Panc1 (cell line): Measurements from ENCODE around the gene FARP2. TPM values are rescaled to one million over a fixed set of nuclear protein-coding genes. Genes with fewer than 3 reads are reported as not detected.

Source experiments
- ATAC-seq: fragments of 200-7000 bp; cut with Tn5 transposase; 2 replicates; pipeline ENCODE4 v1.9.1; 2020; ENCODE audit warnings: mild to moderate bottlenecking, moderate library complexity
- BruUV-seq: library from RNA; stranded (reverse); fragments of 400-500 nt; replicated peaks from 2 replicates; lab custom pipeline; 2021; lab: Mats Ljungman, UMichigan
- CTCF ChIA-PET: fragments of 300-600 bp; sonication (Branson Sonifier 250); formaldehyde crosslinking; loops from one replicate; lab custom pipeline; 2022; ENCODE audit warnings: antibody characterized with exemption; lab: Charles Lee
- POLR2A ChIA-PET: fragments of 300-600 bp; sonication (Branson Sonifier 250); formaldehyde crosslinking; loops from one replicate; lab custom pipeline; 2022; ENCODE audit warnings: antibody characterized with exemption; lab: Charles Lee
- DNase-seq: peaks from one replicate; pipeline ENCODE4 v3.0.0-alpha.2; 2010; ENCODE audit warnings: low read depth, low spot score
- H3K27ac ChIP-seq: 2 replicates; pipeline ENCODE4 v1.5.1; 2011; ENCODE audit warnings: mild to moderate bottlenecking, low read length, inconsistent platforms
- H3K27me3 ChIP-seq: fragments of 200-500 bp; sonication (Bioruptor generic); 2 replicates; pipeline ENCODE4 v1.6.0; 2014; ENCODE audit warnings: low read length, inconsistent platforms; ENCODE audit not compliant: control insufficient read depth, insufficient read depth
- H3K36me3 ChIP-seq: fragments of 200-500 bp; sonication (Bioruptor generic); 2 replicates; pipeline ENCODE4 v1.5.1; 2014; ENCODE audit warnings: inconsistent platforms, mild to moderate bottlenecking, low read length, moderate library complexity; ENCODE audit not compliant: control insufficient read depth, insufficient read depth
- H3K4me1 ChIP-seq: 2 replicates; pipeline ENCODE4 v1.5.1; 2011; ENCODE audit warnings: inconsistent platforms, mild to moderate bottlenecking, low read length, moderate library complexity; ENCODE audit not compliant: control insufficient read depth, insufficient read depth
- H3K4me3 ChIP-seq, 2 experiments: 2 replicates each; pipeline ENCODE4 v1.5.1; 2011 to 2012; ENCODE audit warnings: low read depth in 2 of 2, low read length in 2 of 2, mild to moderate bottlenecking in 2 of 2, inconsistent platforms in 1 of 2, moderate library complexity in 1 of 2
- H3K9me3 ChIP-seq: fragments of 200-500 bp; sonication (Bioruptor generic); 2 replicates; pipeline ENCODE4 v1.5.1; 2014; ENCODE audit warnings: low read depth, mild to moderate bottlenecking, inconsistent platforms, low read length, moderate library complexity; ENCODE audit not compliant: control insufficient read depth, insufficient read depth
- CTCF ChIP-seq: fragments of 450-650 bp; IDR thresholded peaks from 2 replicates; pipeline ENCODE4 v1.5.1; 2017; ENCODE audit warnings: mild to moderate bottlenecking
- POLR2AphosphoS5 ChIP-seq: IDR thresholded peaks from 2 replicates; pipeline ENCODE4 v1.6.1; 2012; ENCODE audit warnings: mild to moderate bottlenecking, low read depth, low read length, moderate library complexity
- REST ChIP-seq, 2 experiments: IDR thresholded peaks; 2 replicates each; pipeline ENCODE4 v1.6.1; 2011 to 2012; ENCODE audit warnings: low read depth in 2 of 2, control low read depth in 1 of 2, low read length in 1 of 2, mild to moderate bottlenecking in 1 of 2, moderate library complexity in 1 of 2; ENCODE audit not compliant: insufficient read depth in 1 of 2
- SIN3A ChIP-seq: IDR thresholded peaks from 2 replicates; pipeline ENCODE4 v1.6.1; 2012; ENCODE audit warnings: low read depth, mild to moderate bottlenecking, low read length, moderate library complexity, borderline replicate concordance; ENCODE audit not compliant: insufficient read depth
- TCF7L2 ChIP-seq: IDR thresholded peaks from 2 replicates; pipeline ENCODE4 v1.6.1; 2011; ENCODE audit warnings: mild to moderate bottlenecking, low read depth, low read length, inconsistent platforms
- in situ Hi-C: cut with HindIII; loops from 2 replicates; pipeline ENCODE4 v1.10.0; 2016; ENCODE audit warnings: low sequenced_read_pairs, low pct_unique_long_range_greater_than_20kb
- intact Hi-C: fragments of 100-400 bp; cut with micrococcal nuclease; formaldehyde crosslinking; loops from one replicate; pipeline ENCODE4 v1.10.0; 2022; ENCODE audit not compliant: unreplicated experiment
- total RNA-seq: library from RNA; stranded (reverse); gene quantifications from one replicate; pipeline ENCODE4 v1.2.1, GENCODE V29; 2021; ENCODE audit not compliant: unreplicated experiment

The FARP2 gene
- total RNA-seq, 1 experiment from 2014 or later = 80.3 TPM

GRCh38 chr2:241489088-241489487 is 133.0 kb downstream of the FARP2 start:
- DNase-seq (no peak), ATAC-seq (no peak)
- H3K9me3 ChIP-seq = no peaks in the 10 kb centered on the region
- intact Hi-C loops = no loop called here
- TF ChIP-seq TCF7L2 (no peak), REST (IDR thresholded peaks at IDR 0.05; ENCODE audit: insufficient read depth in 1 of 2, low read depth in 2 of 2, low read length in 1 of 2) (no peak), POLR2AphosphoS5 (no peak), CTCF (no peak), SIN3A (no peak)
- no TSS peak for BruUV-seq
- H3K27ac ChIP-seq = no peak overlapping the region
- H3K36me3 ChIP-seq = no peaks in the 10 kb centered on the region
- POLR2A ChIA-PET = no interaction called here
- in situ Hi-C loops = no loop called here
- H3K4me1 ChIP-seq = no peaks in the 10 kb centered on the region
- H3K4me3 ChIP-seq = no peak overlapping the region
- H3K27me3 ChIP-seq = no peaks in the 10 kb centered on the region
- CTCF ChIA-PET = no interaction called here

GRCh38 chr2:241489733-241490680 is 133.9 kb downstream of the FARP2 start:
- DNase-seq (no peak), ATAC-seq (peak; percentile 44; the same call in 1 of the 2 replicates)
- POLR2A ChIA-PET = no interaction called here
- H3K9me3 ChIP-seq = no peaks in the 10 kb centered on the region
- H3K27ac ChIP-seq = no peak overlapping the region
- intact Hi-C loops (no loop called here), in situ Hi-C loops (no loop called here)
- no peaks in the 10 kb centered on the region for H3K4me1 ChIP-seq
- TF ChIP-seq CTCF = no peak
- no peak for TF ChIP-seq POLR2AphosphoS5
- no peak for TF ChIP-seq TCF7L2
- TF ChIP-seq REST (IDR thresholded peaks at IDR 0.05; ENCODE audit: insufficient read depth in 1 of 2, low read depth in 2 of 2, low read length in 1 of 2) = no peak
- no peak for TF ChIP-seq SIN3A
- no peaks in the 10 kb centered on the region for H3K27me3 ChIP-seq
- CTCF ChIA-PET = no interaction called here
- BruUV-seq = no TSS peak
- no peak overlapping the region for H3K4me3 ChIP-seq
- H3K36me3 ChIP-seq = no peaks in the 10 kb centered on the region
